ENCODE data around the gene PDE1A. TPM values are rescaled to one million over a fixed set of nuclear protein-coding genes. Genes with fewer than 3 reads are reported as not detected.

The PDE1A gene
- polyA plus RNA-seq, 1 of the 3 experiments (the other 2 are of a cell fraction): 0.08 TPM

GRCh38 chr2:182345384-182345783 lies 81.5 kb downstream of the PDE1A start:
- CTCF ChIA-PET: interaction anchor here (0.7 kb wide), 1 partner anchor 233 kb away, joined by 3 read pairs; no protein-coding TSS in a partner anchor
- TF ChIP-seq POLR2AphosphoS5 (IDR thresholded peaks at IDR 0.05; ENCODE audit: low read depth, low read length) (no peak), FOSL2 (IDR thresholded peaks at IDR 0.05; ENCODE audit: borderline replicate concordance, low read depth) (no peak), IRF3 (IDR thresholded peaks at IDR 0.05; ENCODE audit: low read depth, low read length) (no peak), MXI1 (IDR thresholded peaks at IDR 0.05; ENCODE audit: low read depth, low read length) (no peak), TCF12 (IDR thresholded peaks at IDR 0.05) (no peak), MEF2A (IDR thresholded peaks at IDR 0.05; ENCODE audit: borderline replicate concordance, low read depth) (no peak), NFIC (IDR thresholded peaks at IDR 0.05; ENCODE audit: borderline replicate concordance) (no peak), SIN3A (IDR thresholded peaks at IDR 0.05; ENCODE audit: borderline replicate concordance, low read depth, low read length) (no peak), REST (IDR thresholded peaks at IDR 0.05; ENCODE audit: low read depth, low read length) (no peak)
- Histone ChIP-seq H3K9me2 (no peaks in the 10 kb centered on the region), H3K27me3 (ENCODE audit: insufficient read depth) (no peaks in the 10 kb centered on the region), H3K9me3 (no peaks in the 10 kb centered on the region), H3K4me1 (ENCODE audit: control insufficient read depth in 1 of 2, insufficient read depth in 2 of 2, low read depth in 1 of 2, low read length in 1 of 2) (no peaks in the 10 kb centered on the region), H4K20me1 (ENCODE audit: insufficient read depth) (no peaks in the 10 kb centered on the region), H2AFZ (ENCODE audit: low read depth) (no peak overlapping the region), H3K79me2 (ENCODE audit: insufficient read depth) (no peaks in the 10 kb centered on the region), H3K36me3 (replicated peaks in 1 of 2; ENCODE audit: control insufficient read depth in 1 of 2, insufficient read depth in 2 of 2, low read length in 1 of 2) (no peaks in the 10 kb centered on the region), H3F3A (replicated peaks; ENCODE audit: insufficient read depth) (no peaks in the 10 kb centered on the region), H3K4me3 (ENCODE audit: low read depth in 2 of 2, low read length in 1 of 2) (no peak overlapping the region), H3K4me2 (no peak overlapping the region), H3K27ac (ENCODE audit: low read depth in 2 of 2, low read length in 1 of 2) (no peak overlapping the region), H3K9ac (no peak overlapping the region)
- no peak for DNase-seq
- POLR2A ChIA-PET: no interaction called here
- 86% methylated on average over 3 of the region's 3 CpGs for WGBS (ENCODE audit: low lambda C conversion rate)

GRCh38 chr2:182330451-182331305 lies 96.2 kb downstream of the PDE1A start:
- H3K36me3 ChIP-seq (replicated peaks in 1 of 2; ENCODE audit: control insufficient read depth in 1 of 2, insufficient read depth in 2 of 2, low read length in 1 of 2): no peaks in the 10 kb centered on the region
- 76% methylated on average over 5 of the region's 5 CpGs for WGBS (ENCODE audit: low lambda C conversion rate)
- no peaks in the 10 kb centered on the region for H3K4me1 ChIP-seq (ENCODE audit: control insufficient read depth in 1 of 2, insufficient read depth in 2 of 2, low read depth in 1 of 2, low read length in 1 of 2)
- H3K4me3 ChIP-seq (ENCODE audit: low read depth in 2 of 2, low read length in 1 of 2): no peak overlapping the region
- no peaks in the 10 kb centered on the region for H3K79me2 ChIP-seq (ENCODE audit: insufficient read depth)
- ChIA-PET POLR2A (no interaction called here), CTCF (no interaction called here)
- TF ChIP-seq CTCF (IDR thresholded peaks at IDR 0.05) (no peak), GATA2 (CRISPR knock-in tag; IDR thresholded peaks at IDR 0.05) (no peak), MXI1 (IDR thresholded peaks at IDR 0.05; ENCODE audit: low read depth, low read length) (no peak), EZH2phosphoT487 (IDR thresholded peaks at IDR 0.05; ENCODE audit: borderline replicate concordance, low read depth) (no peak), ELF1 (IDR thresholded peaks at IDR 0.05) (no peak), RFX5 (IDR thresholded peaks at IDR 0.05; ENCODE audit: low read length) (no peak), SMC3 (IDR thresholded peaks at IDR 0.05; ENCODE audit: low read depth, low read length) (no peak), PBX3 (IDR thresholded peaks at IDR 0.05) (no peak), EP300 (IDR thresholded peaks at IDR 0.05; ENCODE audit: borderline replicate concordance in 1 of 2, low read depth in 1 of 2, low read length in 1 of 2) (no peak), YY1 (IDR thresholded peaks at IDR 0.05; ENCODE audit: low read depth) (no peak), RXRA (IDR thresholded peaks at IDR 0.05; ENCODE audit: borderline replicate concordance, low read depth) (no peak)
- H3K4me2 ChIP-seq: no peak overlapping the region
- H3K9me3 ChIP-seq: no peaks in the 10 kb centered on the region; the same call in 1 of the 2 replicates
- no peaks in the 10 kb centered on the region for H4K20me1 ChIP-seq (ENCODE audit: insufficient read depth)
- H3K27ac ChIP-seq (ENCODE audit: low read depth in 2 of 2, low read length in 1 of 2): no peak overlapping the region
- no peaks in the 10 kb centered on the region for H3K9me2 ChIP-seq
- no peak for DNase-seq
- H2AFZ ChIP-seq (ENCODE audit: low read depth): no peak overlapping the region
- no peaks in the 10 kb centered on the region for H3F3A ChIP-seq (replicated peaks; ENCODE audit: insufficient read depth)
- no peak overlapping the region for H3K9ac ChIP-seq
- no peaks in the 10 kb centered on the region for H3K27me3 ChIP-seq (ENCODE audit: insufficient read depth)

All from SK-N-SH (cell line).